GM12891 (cell line): ENCODE results near the gene S100A7.

ENCODE experiments used
- PAX5 ChIP-seq: IDR thresholded peaks from 2 replicates; pipeline ENCODE4 v1.6.1; 2011; ENCODE audit warnings: low read length, moderate library complexity, mild to moderate bottlenecking; ENCODE audit not compliant: insufficient read depth, severe bottlenecking
- POLR2A ChIP-seq: IDR thresholded peaks from 2 replicates; pipeline ENCODE4 v1.6.1; 2011; ENCODE audit warnings: low read depth, low read length, control low read depth
- POLR2AphosphoS5 ChIP-seq: IDR thresholded peaks from 2 replicates; pipeline ENCODE4 v1.6.1; 2011; ENCODE audit warnings: low read depth, low read length, control low read depth
- POU2F2 ChIP-seq: IDR thresholded peaks from 2 replicates; pipeline ENCODE4 v1.6.1; 2011; ENCODE audit warnings: low read depth, mild to moderate bottlenecking, control low read depth, low read length, moderate library complexity
- SPI1 ChIP-seq: IDR thresholded peaks from 2 replicates; pipeline ENCODE4 v1.6.1; 2011; ENCODE audit warnings: low read depth, low read length, control low read depth
- TAF1 ChIP-seq: IDR thresholded peaks from 2 replicates; pipeline ENCODE4 v1.6.1; 2011; ENCODE audit warnings: low read depth, low read length, control low read depth

DNA sequence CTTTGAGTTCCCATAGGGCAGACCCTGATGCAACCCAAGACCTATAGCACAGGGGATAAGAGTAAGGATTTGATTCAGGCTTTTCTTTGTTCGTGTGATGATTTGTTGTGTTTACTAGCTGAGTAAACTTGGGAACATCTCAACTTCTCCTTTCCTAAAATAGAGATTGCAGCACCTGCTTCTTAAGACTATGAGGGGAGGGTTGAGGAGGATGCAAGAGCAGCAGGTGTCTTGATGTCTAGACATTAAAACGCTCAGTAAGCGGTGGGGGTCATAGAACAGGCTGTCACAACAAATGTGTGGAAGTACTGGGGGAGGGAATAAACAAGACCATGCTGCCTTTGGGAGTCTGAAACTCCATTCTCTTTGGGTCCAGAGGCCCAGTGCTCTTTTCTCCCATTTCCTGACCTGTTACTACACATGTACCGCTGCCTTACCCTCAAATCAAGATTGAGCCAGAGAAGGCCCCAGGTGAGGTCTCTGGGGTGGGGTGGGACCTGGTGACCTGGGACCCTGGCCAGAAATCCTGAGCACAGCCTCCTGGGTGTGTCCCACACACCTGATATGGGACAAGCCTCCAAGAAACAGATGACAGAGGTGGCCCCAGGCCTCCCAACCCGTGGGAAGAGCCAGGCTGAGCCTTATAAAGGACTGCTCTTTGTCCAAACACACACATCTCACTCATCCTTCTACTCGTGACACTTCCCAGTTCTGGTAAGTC lies 44.4 kb downstream of the S100A7 start, which contains the start of gene S100A7A:
- no peak for TF ChIP-seq POLR2AphosphoS5
- no peak for TF ChIP-seq POLR2A
- no peak for TF ChIP-seq TAF1
- TF ChIP-seq PAX5: no peak
- no peak for TF ChIP-seq POU2F2
- TF ChIP-seq SPI1: no peak
